Transverse colon (tissue), 4 donors: Measurements from ENCODE around the gene DIPK1B. TPM values are rescaled to one million over a fixed set of nuclear protein-coding genes. Genes with fewer than 3 reads are reported as not detected.
A peak's percentile ranks its signal among the peaks of the same experiment; 100 is the strongest.

Source experiments
- DNase-seq: peaks from one replicate; pipeline ENCODE4 v3.0.0-alpha.2; 2019
- H3K27ac ChIP-seq, 4 donors: fragments of 200-600 bp; sonication (generic); 2 replicates each; pipeline ENCODE4 v1.5.1; 2016 to 2018; ENCODE audit warnings: inconsistent platforms in 4 of 4
- H3K27me3 ChIP-seq: fragments of 200-600 bp; sonication (generic); 2 replicates; pipeline ENCODE4 v1.5.1; 2017; ENCODE audit warnings: inconsistent platforms
- H3K36me3 ChIP-seq, 4 donors: fragments of 200-600 bp; sonication (generic); 2 replicates each; pipeline ENCODE4 v1.5.1; 2017 to 2019; ENCODE audit warnings: inconsistent platforms in 4 of 4
- H3K4me1 ChIP-seq, 4 donors: fragments of 200-600 bp; sonication (generic); 2 replicates each; pipeline ENCODE4 v1.5.1; 2017 to 2020; ENCODE audit warnings: inconsistent platforms in 4 of 4
- H3K4me3 ChIP-seq, 4 donors: fragments of 200-600 bp; sonication (generic); 1 replicate in 1 of 4; 2 replicates in 3 of 4; pipeline versions ENCODE4 v1.5.1 to v1.6.1; 2017 to 2019; ENCODE audit warnings: inconsistent platforms in 4 of 4
- H3K9me3 ChIP-seq, 2 donors: fragments of 200-600 bp; sonication (generic); 2 replicates each; pipeline ENCODE4 v1.5.1; 2017 to 2019; ENCODE audit warnings: inconsistent platforms in 2 of 2
- EP300 ChIP-seq: sonication (generic); formaldehyde crosslinking; IDR thresholded peaks from one replicate; pipeline ENCODE4 v1.6.1; 2017; ENCODE audit warnings: antibody characterized with exemption, low read depth
- POLR2A ChIP-seq: fragments of 450-650 bp; IDR thresholded peaks from one replicate; pipeline ENCODE4 v1.6.1; 2016; ENCODE audit warnings: antibody characterized with exemption, mild to moderate bottlenecking, moderate library complexity
- POLR2AphosphoS5 ChIP-seq, 3 donors: sonication (generic); formaldehyde crosslinking; IDR thresholded peaks; one replicate each; pipeline ENCODE4 v1.6.1; 2016; ENCODE audit warnings: antibody characterized with exemption in 3 of 3
- WGBS, 2 donors: methylation state at CpG; one replicate each; pipeline ENCODE4 v1.1.5; 2018; ENCODE audit warnings: low coverage in 1 of 2; 5-methylcytosine and 5-hydroxymethylcytosine counted together
- in situ Hi-C, 4 donors: fragments of 200-750 bp; cut with MboI; loops; one replicate each; pipeline versions ENCODE4 v1.15.0 to v1.15.1; 2017; ENCODE audit warnings: low sequenced_read_pairs in 3 of 4, low pct_ligation_motif_present in 1 of 4, low pct_unique_long_range_greater_than_20kb in 1 of 4
- intact Hi-C: fragments of 100-400 bp; cut with DNase I; formaldehyde crosslinking; loops from one replicate; pipeline ENCODE4 v1.15.1; 2023; ENCODE audit warnings: low total_unique reads
- total RNA-seq, 4 donors: library from RNA; depleted of rRNA; stranded (reverse); fragments of >200 nt; gene quantifications; one replicate each; pipeline ENCODE4 v1.1.0, GENCODE V29; 2016
- TF ChIP-seq, protein P1 (sequence below), 5 experiments: fragments of 200-600 bp in 3 of 5; fragments of 450-650 bp in 2 of 5; sonication (generic) in 3 of 5; IDR thresholded peaks; 1 replicate in 2 of 5; 2 replicates in 3 of 5; pipeline ENCODE4 v1.5.1; 2016 to 2017; ENCODE audit warnings: antibody characterized with exemption in 5 of 5, inconsistent platforms in 3 of 5, mild to moderate bottlenecking in 2 of 5, moderate library complexity in 1 of 5

DIPK1B gene
- total RNA-seq, 4 donors from 2014 or later: 3.5 to 12.3 (median 3.9) TPM

DNA sequence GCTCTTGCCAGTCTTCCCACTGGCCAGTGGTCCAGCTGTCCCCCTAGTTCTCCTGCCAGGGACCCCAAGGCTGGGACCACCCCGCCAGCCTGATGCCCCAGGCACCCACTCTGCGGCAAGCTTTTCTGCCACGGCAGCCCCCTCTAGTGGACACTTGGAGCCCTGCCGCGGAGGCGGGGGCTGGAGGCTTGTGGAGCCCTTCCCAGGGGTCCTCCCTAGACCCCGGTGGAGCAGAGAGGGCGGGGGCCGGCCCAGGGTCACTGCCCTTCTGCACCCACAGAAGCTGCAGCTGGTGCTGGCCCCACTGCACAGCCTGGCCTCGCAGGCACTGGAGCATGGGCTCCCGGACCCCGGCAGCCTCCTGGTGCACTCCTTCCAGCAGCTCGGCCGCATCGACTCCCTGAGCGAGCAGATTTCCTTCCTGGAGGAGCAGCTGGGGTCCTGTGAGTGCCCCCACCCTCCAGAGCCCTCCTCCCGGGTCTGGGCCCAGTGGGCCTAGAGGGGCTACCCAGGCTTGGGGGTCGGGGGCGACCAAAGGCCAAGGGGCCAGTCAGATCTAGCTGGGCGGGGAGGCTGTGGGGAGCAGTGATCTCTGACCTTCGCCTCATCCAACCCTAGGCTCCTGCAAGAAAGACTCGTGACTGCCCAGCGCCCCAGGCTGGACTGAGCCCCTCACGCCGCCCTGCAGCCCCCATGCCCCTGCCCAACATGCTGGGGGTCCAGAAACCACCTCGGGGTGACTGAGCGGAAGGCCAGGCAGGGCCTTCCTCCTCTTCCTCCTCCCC lies 40.5 kb upstream of the DIPK1B start:
- DNase-seq: no peak
- no peak overlapping the region for H3K4me3 ChIP-seq
- H3K4me1 ChIP-seq: peaks cover 0 to 25% (median 14%) of the 10 kb centered on the region in 4 donors
- peaks cover 0 to 8% (median 0%) of the 10 kb centered on the region in 4 donors for H3K36me3 ChIP-seq
- H3K9me3 ChIP-seq: no peaks in the 10 kb centered on the region
- in situ Hi-C loops (no loop called here), intact Hi-C loops (no loop called here)
- TF ChIP-seq POLR2A: peak; percentile 14
- TF ChIP-seq EP300: no peak
- TF ChIP-seq, protein P1, sequence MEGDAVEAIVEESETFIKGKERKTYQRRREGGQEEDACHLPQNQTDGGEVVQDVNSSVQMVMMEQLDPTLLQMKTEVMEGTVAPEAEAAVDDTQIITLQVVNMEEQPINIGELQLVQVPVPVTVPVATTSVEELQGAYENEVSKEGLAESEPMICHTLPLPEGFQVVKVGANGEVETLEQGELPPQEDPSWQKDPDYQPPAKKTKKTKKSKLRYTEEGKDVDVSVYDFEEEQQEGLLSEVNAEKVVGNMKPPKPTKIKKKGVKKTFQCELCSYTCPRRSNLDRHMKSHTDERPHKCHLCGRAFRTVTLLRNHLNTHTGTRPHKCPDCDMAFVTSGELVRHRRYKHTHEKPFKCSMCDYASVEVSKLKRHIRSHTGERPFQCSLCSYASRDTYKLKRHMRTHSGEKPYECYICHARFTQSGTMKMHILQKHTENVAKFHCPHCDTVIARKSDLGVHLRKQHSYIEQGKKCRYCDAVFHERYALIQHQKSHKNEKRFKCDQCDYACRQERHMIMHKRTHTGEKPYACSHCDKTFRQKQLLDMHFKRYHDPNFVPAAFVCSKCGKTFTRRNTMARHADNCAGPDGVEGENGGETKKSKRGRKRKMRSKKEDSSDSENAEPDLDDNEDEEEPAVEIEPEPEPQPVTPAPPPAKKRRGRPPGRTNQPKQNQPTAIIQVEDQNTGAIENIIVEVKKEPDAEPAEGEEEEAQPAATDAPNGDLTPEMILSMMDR (IDR thresholded peaks at IDR 0.05): peak; percentile 76 to 89 (median 86)
- peak in 1 of 3 donors; percentile 35 for TF ChIP-seq POLR2AphosphoS5 (IDR thresholded peaks at IDR 0.05)
- WGBS, 2 donors: 48% methylated on average over 25 of the region's 27 CpGs; no CpG with 5 or more reads in 1 of the 2 donors
- H3K27me3 ChIP-seq: peaks cover 46% of the 10 kb centered on the region
- peak overlapping the region in 1 of 4 donors; percentile 5 for H3K27ac ChIP-seq

DNA sequence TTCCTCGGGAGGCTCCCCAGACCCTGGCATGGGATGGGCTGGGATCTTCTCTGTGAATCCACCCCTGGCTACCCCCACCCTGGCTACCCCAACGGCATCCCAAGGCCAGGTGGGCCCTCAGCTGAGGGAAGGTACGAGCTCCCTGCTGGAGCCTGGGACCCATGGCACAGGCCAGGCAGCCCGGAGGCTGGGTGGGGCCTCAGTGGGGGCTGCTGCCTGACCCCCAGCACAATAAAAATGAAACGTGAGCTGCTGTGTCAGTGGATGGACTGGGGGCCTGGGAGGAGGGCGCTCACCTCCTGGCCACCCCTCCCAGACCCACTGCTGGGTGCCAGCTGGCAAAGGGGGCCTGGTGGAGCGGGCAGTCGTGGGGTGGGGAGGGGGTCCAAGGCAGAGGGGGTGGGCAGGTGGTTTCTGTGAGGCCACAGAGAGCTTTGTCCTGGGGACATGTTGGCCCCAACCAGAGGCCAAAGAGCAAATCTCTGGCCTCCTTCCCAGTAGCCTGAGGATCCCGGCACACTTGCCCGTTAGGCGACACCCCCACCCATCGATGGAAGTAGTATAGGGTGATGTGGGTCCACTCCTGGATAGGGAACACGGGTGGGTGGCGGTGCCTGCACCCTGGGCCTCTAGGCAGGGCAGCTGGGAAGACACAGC lies 39.8 kb upstream of the DIPK1B start:
- 59% methylated on average over 14 of the region's 14 CpGs; no CpG with 5 or more reads in 1 of the 2 donors for WGBS, 2 donors
- intact Hi-C loops (no loop called here), in situ Hi-C loops (no loop called here)
- Histone ChIP-seq H3K27me3 (peaks cover 39% of the 10 kb centered on the region), H3K4me3 (no peak overlapping the region), H3K36me3 (peaks cover 0 to 13% (median 0%) of the 10 kb centered on the region in 4 donors), H3K27ac (peak overlapping the region in 1 of 4 donors; percentile 5), H3K9me3 (no peaks in the 10 kb centered on the region), H3K4me1 (peaks cover 0 to 25% (median 14%) of the 10 kb centered on the region in 4 donors)
- TF ChIP-seq EP300 (no peak), POLR2AphosphoS5 (IDR thresholded peaks at IDR 0.05) (peak in 2 of 3 donors; percentile 3 to 14)
- TF ChIP-seq, protein P1 (IDR thresholded peaks at IDR 0.05): no peak
- no peak for DNase-seq

DNA sequence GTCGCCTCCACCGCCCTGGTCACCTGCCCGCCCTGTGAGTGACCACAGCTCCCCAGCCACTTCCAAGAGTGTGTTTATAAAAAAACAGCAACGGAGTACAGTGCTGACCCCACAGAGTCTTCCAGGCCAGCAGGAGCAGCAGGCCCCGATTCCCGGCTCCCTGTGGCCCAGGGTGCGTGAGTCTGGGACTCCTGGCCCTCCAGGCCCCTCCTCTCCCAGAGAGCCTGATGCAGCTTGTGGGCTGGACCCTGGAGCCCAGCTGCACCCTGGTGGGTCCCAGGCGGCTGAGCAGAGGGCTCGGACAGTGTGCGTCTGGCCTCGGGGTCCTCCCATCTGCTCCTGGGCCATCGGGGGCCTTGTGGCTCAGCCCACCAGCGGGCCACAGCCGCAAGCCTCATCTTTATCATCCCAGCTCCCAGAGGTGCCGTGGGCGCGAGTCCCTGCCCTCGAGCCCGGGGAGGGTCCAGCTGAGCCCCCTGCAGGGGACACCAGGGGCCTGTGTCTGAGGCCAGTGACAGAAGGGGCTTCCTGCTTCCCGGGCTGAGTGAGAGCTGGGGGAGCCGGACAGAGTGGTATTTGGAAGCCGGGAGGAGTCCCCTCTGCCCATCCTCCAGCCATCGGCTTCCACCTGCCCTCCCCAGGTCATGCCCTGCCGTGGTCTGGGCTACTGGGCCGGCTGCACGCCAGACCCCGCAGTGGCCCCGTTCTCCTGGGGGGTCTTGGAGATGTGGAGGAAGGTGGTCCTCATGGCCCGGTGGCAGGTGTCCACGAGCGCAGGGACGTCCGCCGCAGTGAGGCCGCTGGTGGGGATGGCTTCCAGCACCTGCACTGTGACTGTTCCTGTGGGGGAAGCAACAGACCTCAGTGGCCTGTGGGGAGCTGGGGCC lies 39.0 kb upstream of the DIPK1B start:
- WGBS, 2 donors: 86% methylated on average over 35 of the region's 35 CpGs; no CpG with 5 or more reads in 1 of the 2 donors
- TF ChIP-seq, protein P1 (IDR thresholded peaks at IDR 0.05): no peak
- no peak for TF ChIP-seq POLR2AphosphoS5 (IDR thresholded peaks at IDR 0.05)
- no peak for TF ChIP-seq POLR2A
- no peak for TF ChIP-seq EP300
- intact Hi-C loops (no loop called here), in situ Hi-C loops (no loop called here)
- H3K9me3 ChIP-seq: no peaks in the 10 kb centered on the region
- H3K27ac ChIP-seq: no peak overlapping the region
- no peak overlapping the region for H3K4me3 ChIP-seq
- no peak for DNase-seq
- peaks cover 0 to 13% (median 0%) of the 10 kb centered on the region in 4 donors for H3K36me3 ChIP-seq
- H3K4me1 ChIP-seq: peaks cover 0 to 25% (median 14%) of the 10 kb centered on the region in 4 donors
- peaks cover 31% of the 10 kb centered on the region for H3K27me3 ChIP-seq
